Measurements from ENCODE around the gene AGTRAP.

Gene AGTRAP

GRCh38 chr1:11757047-11757446, 21.1 kb downstream of the AGTRAP start:
- peaks cover 0 to 4% (median 4%) of the 10 kb centered on the region in 5 donors for H3K4me1 ChIP-seq (ENCODE audit: control insufficient read depth in 5 of 5, insufficient read depth in 5 of 5, low read length in 5 of 5)
- H3K27ac ChIP-seq (ENCODE audit: low read depth, low read length), result no peak overlapping the region
- no peak overlapping the region for H3K4me3 ChIP-seq (ENCODE audit: low read depth in 1 of 5, low read length in 5 of 5)
- no peaks in the 10 kb centered on the region for H3K36me3 ChIP-seq (ENCODE audit: control insufficient read depth in 5 of 5, insufficient read depth in 5 of 5, low read length in 5 of 5)
- H3K9me3 ChIP-seq (ENCODE audit: control insufficient read depth in 5 of 5, low read length in 5 of 5), result no peaks in the 10 kb centered on the region
- H3K9ac ChIP-seq (ENCODE audit: low read length in 5 of 5), result no peak overlapping the region
- H3K27me3 ChIP-seq (ENCODE audit: control insufficient read depth in 5 of 5, insufficient read depth in 4 of 5, low read length in 5 of 5), result peaks cover 9 to 20% (median 15%) of the 10 kb centered on the region in 5 donors

GRCh38 chr1:11759791-11760190, 23.9 kb downstream of the AGTRAP start:
- peaks cover 0 to 7% (median 5%) of the 10 kb centered on the region in 5 donors for H3K4me1 ChIP-seq (ENCODE audit: control insufficient read depth in 5 of 5, insufficient read depth in 5 of 5, low read length in 5 of 5)
- H3K4me3 ChIP-seq (ENCODE audit: low read depth in 1 of 5, low read length in 5 of 5), result no peak overlapping the region
- H3K9ac ChIP-seq (ENCODE audit: low read length in 5 of 5), result no peak overlapping the region
- H3K27me3 ChIP-seq (ENCODE audit: control insufficient read depth in 5 of 5, insufficient read depth in 4 of 5, low read length in 5 of 5), result peaks cover 16 to 27% (median 24%) of the 10 kb centered on the region in 5 donors
- no peaks in the 10 kb centered on the region for H3K36me3 ChIP-seq (ENCODE audit: control insufficient read depth in 5 of 5, insufficient read depth in 5 of 5, low read length in 5 of 5)
- no peak overlapping the region for H3K27ac ChIP-seq (ENCODE audit: low read depth, low read length)
- H3K9me3 ChIP-seq (ENCODE audit: control insufficient read depth in 5 of 5, low read length in 5 of 5), result no peaks in the 10 kb centered on the region

GRCh38 chr1:11761285-11761684, 25.3 kb downstream of the AGTRAP start:
- Histone ChIP-seq H3K27ac (ENCODE audit: low read depth, low read length) (no peak overlapping the region), H3K9me3 (ENCODE audit: control insufficient read depth in 5 of 5, low read length in 5 of 5) (no peaks in the 10 kb centered on the region), H3K4me1 (ENCODE audit: control insufficient read depth in 5 of 5, insufficient read depth in 5 of 5, low read length in 5 of 5) (peaks cover 0 to 7% (median 5%) of the 10 kb centered on the region in 5 donors), H3K27me3 (ENCODE audit: control insufficient read depth in 5 of 5, insufficient read depth in 4 of 5, low read length in 5 of 5) (peaks cover 16 to 30% (median 21%) of the 10 kb centered on the region in 5 donors), H3K9ac (ENCODE audit: low read length in 5 of 5) (no peak overlapping the region), H3K4me3 (ENCODE audit: low read depth in 1 of 5, low read length in 5 of 5) (no peak overlapping the region), H3K36me3 (ENCODE audit: control insufficient read depth in 5 of 5, insufficient read depth in 5 of 5, low read length in 5 of 5) (no peaks in the 10 kb centered on the region)

- Histone ChIP-seq H3K4me3 (ENCODE audit: low read depth in 1 of 5, low read length in 5 of 5) (no peak within 1 kb of the TSS), H3K36me3 (ENCODE audit: control insufficient read depth in 5 of 5, insufficient read depth in 5 of 5, low read length in 5 of 5) (no peaks in the 10 kb centered on the region), H3K27me3 (ENCODE audit: control insufficient read depth in 5 of 5, insufficient read depth in 4 of 5, low read length in 5 of 5) (peaks cover 16 to 35% (median 24%) of the 10 kb centered on the region in 5 donors), H3K27ac (ENCODE audit: low read depth, low read length) (no peak within 1 kb of the TSS), H3K9ac (ENCODE audit: low read length in 5 of 5) (no peak within 1 kb of the TSS), H3K9me3 (ENCODE audit: control insufficient read depth in 5 of 5, low read length in 5 of 5) (no peaks in the 10 kb centered on the region), H3K4me1 (ENCODE audit: control insufficient read depth in 5 of 5, insufficient read depth in 5 of 5, low read length in 5 of 5) (peaks cover 0 to 7% (median 5%) of the 10 kb centered on the region in 5 donors)
Measured at GRCh38 chr1:11761988-11762406, 26.1 kb downstream of the AGTRAP start, which contains the start of gene C1orf167. C1orf167 (plus strand) TSS chr1:11762193; CDS start chr1:11764401, 2,208 bp downstream.

GRCh38 chr1:11764115-11764514, 28.2 kb downstream of the AGTRAP start:
- H3K36me3 ChIP-seq (ENCODE audit: control insufficient read depth in 5 of 5, insufficient read depth in 5 of 5, low read length in 5 of 5), result no peaks in the 10 kb centered on the region
- H3K27me3 ChIP-seq (ENCODE audit: control insufficient read depth in 5 of 5, insufficient read depth in 4 of 5, low read length in 5 of 5), result peaks cover 16 to 37% (median 24%) of the 10 kb centered on the region in 5 donors

GRCh38 chr1:11764519-11764918, 28.6 kb downstream of the AGTRAP start:
- Histone ChIP-seq H3K9me3 (ENCODE audit: control insufficient read depth in 5 of 5, low read length in 5 of 5) (no peaks in the 10 kb centered on the region), H3K36me3 (ENCODE audit: control insufficient read depth in 5 of 5, insufficient read depth in 5 of 5, low read length in 5 of 5) (no peaks in the 10 kb centered on the region), H3K4me1 (ENCODE audit: control insufficient read depth in 5 of 5, insufficient read depth in 5 of 5, low read length in 5 of 5) (peaks cover 0 to 15% (median 7%) of the 10 kb centered on the region in 5 donors), H3K27me3 (ENCODE audit: control insufficient read depth in 5 of 5, insufficient read depth in 4 of 5, low read length in 5 of 5) (peaks cover 16 to 37% (median 24%) of the 10 kb centered on the region in 5 donors), H3K9ac (ENCODE audit: low read length in 5 of 5) (no peak overlapping the region), H3K27ac (ENCODE audit: low read depth, low read length) (no peak overlapping the region), H3K4me3 (ENCODE audit: low read depth in 1 of 5, low read length in 5 of 5) (no peak overlapping the region)

More at GRCh38 chr1:11764115-11764514, 28.2 kb downstream of the AGTRAP start:
- Histone ChIP-seq H3K27ac (ENCODE audit: low read depth, low read length) (no peak overlapping the region), H3K4me3 (ENCODE audit: low read depth in 1 of 5, low read length in 5 of 5) (no peak overlapping the region), H3K9ac (ENCODE audit: low read length in 5 of 5) (no peak overlapping the region), H3K9me3 (ENCODE audit: control insufficient read depth in 5 of 5, low read length in 5 of 5) (no peaks in the 10 kb centered on the region), H3K4me1 (ENCODE audit: control insufficient read depth in 5 of 5, insufficient read depth in 5 of 5, low read length in 5 of 5) (peaks cover 0 to 15% (median 7%) of the 10 kb centered on the region in 5 donors)

- Histone ChIP-seq H3K27ac (ENCODE audit: low read depth, low read length) (no peak overlapping the region), H3K9ac (ENCODE audit: low read length in 5 of 5) (no peak overlapping the region), H3K9me3 (ENCODE audit: control insufficient read depth in 5 of 5, low read length in 5 of 5) (no peaks in the 10 kb centered on the region), H3K4me1 (ENCODE audit: control insufficient read depth in 5 of 5, insufficient read depth in 5 of 5, low read length in 5 of 5) (peaks cover 0 to 15% (median 7%) of the 10 kb centered on the region in 5 donors), H3K36me3 (ENCODE audit: control insufficient read depth in 5 of 5, insufficient read depth in 5 of 5, low read length in 5 of 5) (no peaks in the 10 kb centered on the region), H3K4me3 (ENCODE audit: low read depth in 1 of 5, low read length in 5 of 5) (no peak overlapping the region), H3K27me3 (ENCODE audit: control insufficient read depth in 5 of 5, insufficient read depth in 4 of 5, low read length in 5 of 5) (peaks cover 16 to 37% (median 21%) of the 10 kb centered on the region in 5 donors)
Measured at GRCh38 chr1:11765661-11766428, 29.9 kb downstream of the AGTRAP start.

- no peak overlapping the region for H3K4me3 ChIP-seq (ENCODE audit: low read depth in 1 of 5, low read length in 5 of 5)
- no peaks in the 10 kb centered on the region for H3K36me3 ChIP-seq (ENCODE audit: control insufficient read depth in 5 of 5, insufficient read depth in 5 of 5, low read length in 5 of 5)
- H3K4me1 ChIP-seq (ENCODE audit: control insufficient read depth in 5 of 5, insufficient read depth in 5 of 5, low read length in 5 of 5), result peaks cover 0 to 15% (median 7%) of the 10 kb centered on the region in 5 donors
- no peaks in the 10 kb centered on the region for H3K9me3 ChIP-seq (ENCODE audit: control insufficient read depth in 5 of 5, low read length in 5 of 5)
- peaks cover 14 to 34% (median 19%) of the 10 kb centered on the region in 5 donors for H3K27me3 ChIP-seq (ENCODE audit: control insufficient read depth in 5 of 5, insufficient read depth in 4 of 5, low read length in 5 of 5)
- H3K9ac ChIP-seq (ENCODE audit: low read length in 5 of 5), result no peak overlapping the region
- no peak overlapping the region for H3K27ac ChIP-seq (ENCODE audit: low read depth, low read length)
Measured at GRCh38 chr1:11766429-11766776, 30.5 kb downstream of the AGTRAP start.

- Histone ChIP-seq H3K4me3 (ENCODE audit: low read depth in 1 of 5, low read length in 5 of 5) (no peak overlapping the region), H3K9me3 (ENCODE audit: control insufficient read depth in 5 of 5, low read length in 5 of 5) (no peaks in the 10 kb centered on the region), H3K27me3 (ENCODE audit: control insufficient read depth in 5 of 5, insufficient read depth in 4 of 5, low read length in 5 of 5) (peaks cover 0 to 23% (median 4%) of the 10 kb centered on the region in 5 donors), H3K36me3 (ENCODE audit: control insufficient read depth in 5 of 5, insufficient read depth in 5 of 5, low read length in 5 of 5) (no peaks in the 10 kb centered on the region), H3K27ac (ENCODE audit: low read depth, low read length) (no peak overlapping the region), H3K4me1 (ENCODE audit: control insufficient read depth in 5 of 5, insufficient read depth in 5 of 5, low read length in 5 of 5) (peaks cover 0 to 11% (median 3%) of the 10 kb centered on the region in 5 donors), H3K9ac (ENCODE audit: low read length in 5 of 5) (no peak overlapping the region)
Measured at GRCh38 chr1:11767922-11768704, 32.2 kb downstream of the AGTRAP start.

GRCh38 chr1:11768821-11769220, 32.9 kb downstream of the AGTRAP start:
- H3K4me1 ChIP-seq (ENCODE audit: control insufficient read depth in 5 of 5, insufficient read depth in 5 of 5, low read length in 5 of 5), result peaks cover 0 to 11% (median 3%) of the 10 kb centered on the region in 5 donors
- no peak overlapping the region for H3K4me3 ChIP-seq (ENCODE audit: low read depth in 1 of 5, low read length in 5 of 5)
- H3K27ac ChIP-seq (ENCODE audit: low read depth, low read length), result no peak overlapping the region
- H3K9ac ChIP-seq (ENCODE audit: low read length in 5 of 5), result no peak overlapping the region
- no peaks in the 10 kb centered on the region for H3K36me3 ChIP-seq (ENCODE audit: control insufficient read depth in 5 of 5, insufficient read depth in 5 of 5, low read length in 5 of 5)
- H3K9me3 ChIP-seq (ENCODE audit: control insufficient read depth in 5 of 5, low read length in 5 of 5), result no peaks in the 10 kb centered on the region
- H3K27me3 ChIP-seq (ENCODE audit: control insufficient read depth in 5 of 5, insufficient read depth in 4 of 5, low read length in 5 of 5), result peaks cover 0 to 19% (median 3%) of the 10 kb centered on the region in 5 donors

Data from subcutaneous abdominal adipose tissue (tissue), 5 donors.